Measurements from ENCODE around the gene NCDN.

DNA sequence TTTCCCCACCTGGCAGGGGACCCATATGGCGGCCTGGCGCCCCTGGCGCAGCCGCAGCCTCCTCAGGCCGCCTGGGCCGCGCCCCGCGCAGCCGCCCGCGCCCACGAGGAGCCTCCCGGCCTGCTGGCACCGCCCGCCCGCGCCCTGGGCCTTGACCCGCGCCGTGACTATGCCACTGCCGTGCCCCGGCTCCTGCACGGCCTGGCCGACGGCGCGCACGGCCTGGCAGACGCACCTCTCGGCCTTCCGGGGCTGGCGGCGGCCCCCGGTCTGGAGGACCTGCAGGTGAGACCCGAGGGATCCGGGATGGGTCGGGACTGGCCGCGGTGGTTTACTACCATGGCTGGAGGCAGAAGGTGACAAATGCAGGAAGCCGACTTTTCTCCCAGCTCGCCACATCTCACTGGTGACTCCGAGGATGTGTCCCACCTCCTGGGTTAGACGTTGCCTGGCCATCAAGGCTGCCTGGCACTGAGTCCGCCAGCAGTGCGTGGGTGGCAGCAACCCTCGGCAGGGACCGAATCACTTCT, 16.6 kb downstream of the NCDN start:
- no peak for TF ChIP-seq CTCF (conservative IDR thresholded peaks at IDR 0.05 in 1 of 2, IDR thresholded peaks at IDR 0.05 in 1 of 2; ENCODE audit: extremely low read depth in 1 of 2, insufficient read depth in 1 of 2, low read depth in 1 of 2, low read length in 2 of 2)
- TF ChIP-seq EZH2 (IDR thresholded peaks at IDR 0.05; ENCODE audit: borderline replicate concordance, low read length): no peak
